Naive B cell (primary cell): ENCODE data around the gene XRCC1. TPM values are rescaled to one million over a fixed set of nuclear protein-coding genes. Genes with fewer than 3 reads are reported as not detected.

Source experiments
- ATAC-seq, 2 donors: fragments of 150-1000 bp; cut with Tn5 transposase; 2 replicates each; pipeline ENCODE4 v1.10.0; 2021; ENCODE audit warnings: low read depth in 2 of 2, mild to moderate bottlenecking in 2 of 2, moderate library complexity in 2 of 2
- DNase-seq: peaks from one replicate; pipeline ENCODE4 v3.0.0; 2022
- H3K27ac Mint-ChIP-seq, 6 donors: one replicate each; pipeline ENCODE4 v1.8.0; 2020 to 2022; ENCODE audit warnings: mild to moderate bottlenecking in 6 of 6, mixed read lengths in 6 of 6, moderate library complexity in 5 of 6, inconsistent platforms in 2 of 6
- H3K27me3 Mint-ChIP-seq, 3 donors: one replicate each; pipeline ENCODE4 v1.8.0; 2021 to 2022; ENCODE audit warnings: mixed read lengths in 3 of 3, mild to moderate bottlenecking in 1 of 3
- H3K36me3 Mint-ChIP-seq, 2 donors: one replicate each; pipeline ENCODE4 v1.8.0; 2020 to 2022; ENCODE audit warnings: mixed read lengths in 2 of 2, inconsistent platforms in 1 of 2, mild to moderate bottlenecking in 1 of 2
- H3K4me1 Mint-ChIP-seq, 3 donors: one replicate each; pipeline ENCODE4 v1.8.0; 2020 to 2022; ENCODE audit warnings: mixed read lengths in 3 of 3, inconsistent platforms in 1 of 3, mild to moderate bottlenecking in 1 of 3, moderate library complexity in 1 of 3
- H3K4me3 Mint-ChIP-seq, 8 donors: one replicate each; pipeline ENCODE4 v1.8.0; 2020 to 2022; ENCODE audit warnings: mild to moderate bottlenecking in 8 of 8, mixed read lengths in 8 of 8, moderate library complexity in 8 of 8, inconsistent platforms in 2 of 8
- H3K9me3 Mint-ChIP-seq, 7 donors: one replicate each; pipeline ENCODE4 v1.8.0; 2020 to 2022; ENCODE audit warnings: mixed read lengths in 7 of 7, mild to moderate bottlenecking in 5 of 7, inconsistent platforms in 2 of 7, moderate library complexity in 1 of 7
- polyA plus RNA-seq, 6 donors: library from polyadenylated mRNA; unstranded; fragments of 300-500 nt; fragmentation: Illumina TruSeq; gene quantifications; one replicate each; pipeline ENCODE4 v1.2.3, GENCODE V29; 2021; ENCODE audit warnings: low read depth in 6 of 6

The XRCC1 gene
- polyA plus RNA-seq, 6 donors from 2014 or later, result 24.4 to 32.4 (median 29.6) TPM

GRCh38 chr19:43507880-43508279 is 67.4 kb downstream of the XRCC1 start:
- no peak overlapping the region for H3K4me3 Mint-ChIP-seq
- no peaks in the 10 kb centered on the region for H3K9me3 Mint-ChIP-seq
- H3K4me1 Mint-ChIP-seq, result peaks cover 19 to 28% (median 27%) of the 10 kb centered on the region in 3 donors
- peaks cover 0 to 6% of the 10 kb centered on the region in 2 donors for H3K36me3 Mint-ChIP-seq
- H3K27ac Mint-ChIP-seq, result peak overlapping the region in 2 of 6 donors; percentile 52 to 88
- H3K27me3 Mint-ChIP-seq, result no peaks in the 10 kb centered on the region
- DNase-seq (no peak), ATAC-seq (no peak)

DNA sequence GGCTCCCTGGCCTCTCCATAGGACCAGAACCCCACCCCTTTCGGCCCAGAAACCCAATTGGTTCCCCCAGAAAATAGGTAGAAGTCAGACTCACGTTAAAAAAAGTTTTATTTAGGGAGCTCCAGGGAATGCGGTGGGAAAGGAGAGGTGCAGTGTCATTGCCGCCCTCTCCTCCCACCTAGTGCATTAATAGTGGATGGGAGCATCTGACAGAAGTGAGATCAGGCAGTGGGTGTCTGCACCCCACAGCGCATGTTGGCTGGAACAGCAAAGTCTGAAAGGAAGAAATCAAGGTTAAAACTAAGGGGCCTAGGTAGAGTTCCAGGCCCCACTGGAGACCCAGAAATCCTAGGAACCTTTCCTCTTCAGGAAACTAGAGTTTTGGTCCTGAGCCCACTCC is 68.7 kb downstream of the XRCC1 start:
- H3K27ac Mint-ChIP-seq, result no peak overlapping the region
- no peak for DNase-seq
- no peak for ATAC-seq
- H3K4me1 Mint-ChIP-seq, result peaks cover 21 to 38% (median 29%) of the 10 kb centered on the region in 3 donors
- H3K36me3 Mint-ChIP-seq, result peaks cover 0 to 6% of the 10 kb centered on the region in 2 donors
- H3K27me3 Mint-ChIP-seq, result no peaks in the 10 kb centered on the region
- no peaks in the 10 kb centered on the region for H3K9me3 Mint-ChIP-seq
- peak overlapping the region in 2 of 8 donors; percentile 15 to 25 for H3K4me3 Mint-ChIP-seq

GRCh38 chr19:43505941-43506340 is 69.4 kb downstream of the XRCC1 start:
- Mint-ChIP-seq H3K27me3 (no peaks in the 10 kb centered on the region), H3K4me3 (peak overlapping the region in 6 of 8 donors; percentile 16 to 95 (median 58)), H3K27ac (peak overlapping the region in 4 of 6 donors; percentile 22 to 90 (median 68)), H3K9me3 (no peaks in the 10 kb centered on the region), H3K36me3 (peaks cover 0 to 6% of the 10 kb centered on the region in 2 donors), H3K4me1 (peaks cover 22 to 41% (median 29%) of the 10 kb centered on the region in 3 donors)
- DNase-seq, result no peak
- no peak for ATAC-seq

DNA sequence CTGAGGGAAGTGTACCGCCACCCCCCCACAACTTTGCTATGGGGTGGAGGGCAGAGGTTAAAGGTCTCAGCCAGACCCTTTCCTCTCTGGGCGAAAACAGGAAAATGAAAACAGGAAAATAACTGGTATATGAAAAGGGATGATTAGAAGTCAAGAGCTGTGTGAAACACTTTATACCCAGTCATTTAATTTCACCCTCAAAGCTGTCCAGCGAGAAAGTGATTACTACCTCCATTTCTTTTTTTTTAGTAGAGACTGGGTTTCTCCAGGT is 70.2 kb downstream of the XRCC1 start:
- ATAC-seq (no peak), DNase-seq (no peak)
- Mint-ChIP-seq H3K27me3 (no peaks in the 10 kb centered on the region), H3K4me3 (peak overlapping the region; percentile 21 to 98 (median 80)), H3K36me3 (peaks cover 0 to 4% of the 10 kb centered on the region in 2 donors), H3K9me3 (no peaks in the 10 kb centered on the region), H3K4me1 (peaks cover 24 to 42% (median 29%) of the 10 kb centered on the region in 3 donors), H3K27ac (peak overlapping the region; percentile 58 to 90 (median 77))

GRCh38 chr19:43504426-43505185 is 70.7 kb downstream of the XRCC1 start, which contains the start of gene PHLDB3:
Gene PHLDB3, minus strand, starts transcription at chr19:43504746. Its CDS starts 628 bp downstream, at chr19:43504118.
- peak within 1 kb of the TSS; percentile 92 to 99 (median 94) for H3K4me3 Mint-ChIP-seq
- no peaks in the 10 kb centered on the region for H3K27me3 Mint-ChIP-seq
- peaks cover 20 to 38% (median 27%) of the 10 kb centered on the region in 3 donors for H3K4me1 Mint-ChIP-seq
- ATAC-seq (peak; percentile 29 to 36), DNase-seq (no peak)
- peaks cover 0 to 4% of the 10 kb centered on the region in 2 donors for H3K36me3 Mint-ChIP-seq
- H3K9me3 Mint-ChIP-seq, result no peaks in the 10 kb centered on the region
- peak within 1 kb of the TSS; percentile 85 to 99 (median 97) for H3K27ac Mint-ChIP-seq

DNA sequence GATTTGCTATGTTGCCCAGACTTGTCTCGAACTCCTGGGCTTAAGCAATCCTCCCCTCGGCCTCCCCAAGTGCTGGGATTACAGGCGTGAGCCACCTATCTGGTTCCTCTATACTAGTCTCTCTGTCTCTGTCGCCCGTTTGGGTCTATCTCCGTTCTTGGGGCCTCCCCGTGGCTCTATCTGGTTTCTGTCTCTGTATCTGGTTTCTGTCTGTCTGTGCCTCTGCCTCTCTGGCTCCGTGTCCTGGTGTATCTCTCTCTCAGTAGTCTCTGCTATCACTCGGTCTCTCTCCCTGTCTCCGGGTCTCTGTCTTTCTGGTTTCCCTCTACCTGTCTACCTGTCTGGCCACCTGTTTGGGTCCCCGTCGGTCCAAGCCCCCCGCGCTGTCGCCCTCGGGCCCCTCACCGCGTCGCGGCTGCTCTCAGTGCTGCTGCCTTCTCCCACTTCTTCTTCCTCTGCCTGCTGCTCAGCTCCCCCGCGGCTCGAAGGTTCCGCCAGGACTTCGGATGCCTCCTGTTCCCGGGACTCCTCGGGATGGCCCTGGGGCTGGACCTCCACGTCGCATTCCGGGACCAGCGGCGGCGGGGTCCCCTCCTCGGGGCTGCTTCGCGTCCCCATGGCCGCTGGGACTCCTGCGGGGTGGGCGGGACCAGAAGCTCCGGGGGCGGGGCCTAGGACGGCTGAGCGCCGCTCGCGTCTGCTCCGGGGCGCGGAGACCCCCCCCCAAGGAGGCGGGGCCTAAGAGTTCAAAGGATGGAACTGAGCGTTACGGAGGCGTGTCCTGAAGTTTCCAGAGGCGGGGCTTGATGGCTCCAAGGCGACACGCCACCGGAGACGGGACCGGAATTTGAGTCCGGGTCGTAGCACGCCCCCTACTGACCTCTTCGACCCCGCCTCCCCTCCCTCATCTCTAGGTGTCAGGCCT is 71.6 kb downstream of the XRCC1 start:
- DNase-seq (peak; percentile 95), ATAC-seq (peak; percentile 88 to 89)
- peak overlapping the region; percentile 85 to 99 (median 97) for H3K27ac Mint-ChIP-seq
- H3K36me3 Mint-ChIP-seq, result peaks cover 5 to 6% of the 10 kb centered on the region in 2 donors
- H3K4me3 Mint-ChIP-seq, result peak overlapping the region; percentile 92 to 99 (median 94)
- no peaks in the 10 kb centered on the region for H3K9me3 Mint-ChIP-seq
- H3K27me3 Mint-ChIP-seq, result no peaks in the 10 kb centered on the region
- H3K4me1 Mint-ChIP-seq, result peaks cover 23 to 44% (median 27%) of the 10 kb centered on the region in 3 donors

DNA sequence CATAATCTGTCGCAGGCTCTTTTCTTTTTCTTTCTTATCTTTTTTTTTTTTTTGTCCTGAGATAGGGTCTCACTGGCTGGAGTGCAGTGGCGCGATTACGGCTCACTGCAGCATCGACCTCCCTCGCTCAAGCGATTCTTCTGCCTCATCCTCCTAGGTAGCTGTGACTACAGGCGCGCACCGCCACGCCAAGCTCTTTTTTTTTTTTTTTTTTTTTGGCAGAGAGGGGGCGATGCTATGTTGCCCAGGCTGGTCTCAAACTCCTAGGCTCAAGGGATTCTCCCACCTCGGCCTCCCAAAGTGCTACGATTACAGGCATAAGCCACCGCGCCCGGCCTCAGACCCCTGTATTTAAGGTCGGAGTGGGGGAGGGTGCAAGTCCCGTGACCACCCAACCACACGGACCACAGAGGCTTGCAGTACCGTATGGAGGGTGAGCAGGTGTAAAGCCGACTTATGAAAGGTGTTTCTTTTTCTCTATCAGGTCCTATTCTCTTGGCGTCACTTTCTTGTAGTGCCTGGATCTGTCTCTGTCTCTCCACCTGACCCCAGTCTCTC is 72.8 kb downstream of the XRCC1 start:
- H3K27me3 Mint-ChIP-seq, result no peaks in the 10 kb centered on the region
- H3K4me3 Mint-ChIP-seq, result peak overlapping the region in 5 of 8 donors; percentile 94 to 99 (median 98)
- ATAC-seq (no peak), DNase-seq (no peak)
- peak overlapping the region in 3 of 6 donors; percentile 90 to 97 (median 97) for H3K27ac Mint-ChIP-seq
- peaks cover 23 to 52% (median 35%) of the 10 kb centered on the region in 3 donors for H3K4me1 Mint-ChIP-seq
- peaks cover 12% of the 10 kb centered on the region in 2 donors for H3K36me3 Mint-ChIP-seq
- no peaks in the 10 kb centered on the region for H3K9me3 Mint-ChIP-seq

DNA sequence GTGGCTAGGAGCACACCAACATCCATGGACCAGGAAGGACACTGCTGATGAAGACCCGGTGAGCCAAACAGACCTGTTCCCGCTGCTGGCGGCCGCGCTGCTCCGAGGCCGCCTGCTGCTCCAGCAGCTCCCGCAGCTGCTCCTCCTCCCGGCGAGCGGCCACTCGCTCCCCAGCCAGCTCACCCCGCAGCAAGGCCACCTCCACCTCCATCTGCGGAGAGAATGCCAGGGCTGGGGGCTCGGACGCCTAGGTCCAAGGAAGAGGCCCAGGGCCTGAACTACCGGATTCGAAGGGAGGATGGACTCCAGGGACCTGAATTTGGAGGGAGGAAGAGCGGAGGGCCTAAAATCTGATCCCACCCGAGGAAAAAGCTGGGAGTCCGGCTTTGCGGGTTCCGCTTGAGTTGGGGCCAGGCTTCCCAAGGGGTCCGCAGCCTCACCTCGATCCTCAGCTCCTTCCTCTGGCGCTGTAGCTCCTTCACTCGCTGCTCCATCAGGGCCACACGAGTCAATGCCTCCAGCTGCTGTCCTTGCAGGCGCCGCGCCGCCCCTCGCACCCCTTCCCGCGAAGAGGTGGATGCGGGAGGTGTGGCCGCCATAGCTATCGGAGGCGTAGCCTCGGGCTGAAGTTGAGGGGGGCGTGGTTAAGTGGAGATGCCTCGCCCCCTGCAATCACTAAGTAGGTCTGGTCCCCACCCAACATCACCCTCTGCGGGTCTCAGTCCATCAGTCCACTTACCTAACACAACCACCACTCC is 73.5 kb downstream of the XRCC1 start:
- Mint-ChIP-seq H3K36me3 (peaks cover 14 to 15% of the 10 kb centered on the region in 2 donors), H3K4me1 (peaks cover 23 to 52% (median 36%) of the 10 kb centered on the region in 3 donors), H3K4me3 (peak overlapping the region in 1 of 8 donors; percentile 95), H3K27ac (no peak overlapping the region), H3K27me3 (no peaks in the 10 kb centered on the region), H3K9me3 (no peaks in the 10 kb centered on the region)
- ATAC-seq, result no peak
- DNase-seq, result no peak

DNA sequence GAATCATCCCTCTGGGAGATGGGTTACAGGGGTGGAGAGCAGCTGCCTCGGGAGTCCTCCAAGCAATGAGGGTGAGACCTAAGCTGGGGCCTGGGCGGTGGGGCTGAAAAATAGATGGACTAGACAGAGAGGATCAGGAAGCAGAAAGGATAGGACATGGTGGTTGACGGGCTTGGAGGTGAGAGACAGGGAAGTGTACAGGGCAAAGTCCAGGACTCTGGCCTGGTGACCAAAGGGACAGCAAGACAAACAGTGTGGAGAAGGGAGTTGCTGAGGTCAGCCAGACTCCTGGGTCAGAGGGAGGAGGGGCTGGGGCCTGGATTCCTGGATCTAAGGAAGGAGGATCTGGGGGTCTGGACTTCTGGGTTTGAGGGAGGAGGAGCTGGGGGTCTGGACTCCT is 76.3 kb downstream of the XRCC1 start:
- peaks cover 16 to 34% of the 10 kb centered on the region in 2 donors for H3K36me3 Mint-ChIP-seq
- DNase-seq, result no peak
- H3K27me3 Mint-ChIP-seq, result no peaks in the 10 kb centered on the region
- H3K27ac Mint-ChIP-seq, result peak overlapping the region in 5 of 6 donors; percentile 16 to 80 (median 56)
- peak overlapping the region in 1 of 8 donors; percentile 68 for H3K4me3 Mint-ChIP-seq
- no peak for ATAC-seq
- no peaks in the 10 kb centered on the region for H3K9me3 Mint-ChIP-seq
- peaks cover 13 to 42% (median 36%) of the 10 kb centered on the region in 3 donors for H3K4me1 Mint-ChIP-seq

DNA sequence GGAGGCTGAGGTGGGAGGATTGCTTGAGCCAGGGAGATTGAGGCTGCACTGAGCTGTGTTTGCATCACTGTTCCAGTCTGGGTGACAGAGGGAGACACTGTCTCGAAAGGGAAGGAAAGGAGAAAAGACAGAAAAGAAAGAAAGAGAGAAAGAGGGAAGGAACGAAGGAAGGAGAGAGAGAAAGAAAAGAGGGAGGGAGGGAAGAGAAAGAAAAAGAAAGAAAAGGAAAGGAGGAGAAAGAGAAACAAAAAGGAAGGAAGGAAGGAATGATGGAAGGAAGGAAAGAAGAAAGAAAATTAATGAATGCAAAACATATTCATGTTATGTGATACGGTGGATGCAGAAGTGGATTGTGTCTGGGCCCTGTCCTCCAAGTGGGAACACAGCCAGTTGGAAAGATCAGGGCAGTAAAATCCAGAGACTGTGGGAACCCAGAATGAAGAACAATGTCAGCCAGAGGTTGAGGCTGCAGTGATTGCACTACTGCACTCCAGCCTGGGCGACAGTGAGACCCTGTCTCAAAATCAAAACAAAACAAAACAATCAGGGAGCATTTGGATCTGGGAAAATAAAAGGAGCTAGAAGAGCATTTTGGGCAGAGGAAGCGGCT is 77.0 kb downstream of the XRCC1 start:
- H3K4me1 Mint-ChIP-seq, result peaks cover 6 to 37% (median 32%) of the 10 kb centered on the region in 3 donors
- peak overlapping the region in 2 of 6 donors; percentile 75 to 79 for H3K27ac Mint-ChIP-seq
- H3K36me3 Mint-ChIP-seq, result peaks cover 16 to 34% of the 10 kb centered on the region in 2 donors
- no peaks in the 10 kb centered on the region for H3K9me3 Mint-ChIP-seq
- ATAC-seq (no peak), DNase-seq (no peak)
- peak overlapping the region in 4 of 8 donors; percentile 56 to 86 (median 74) for H3K4me3 Mint-ChIP-seq
- no peaks in the 10 kb centered on the region for H3K27me3 Mint-ChIP-seq

GRCh38 chr19:43496960-43497359 is 78.4 kb downstream of the XRCC1 start:
- H3K27me3 Mint-ChIP-seq, result no peaks in the 10 kb centered on the region
- H3K36me3 Mint-ChIP-seq, result peaks cover 16 to 34% of the 10 kb centered on the region in 2 donors
- H3K27ac Mint-ChIP-seq, result no peak overlapping the region
- no peaks in the 10 kb centered on the region for H3K9me3 Mint-ChIP-seq
- no peak overlapping the region for H3K4me3 Mint-ChIP-seq
- H3K4me1 Mint-ChIP-seq, result peaks cover 0 to 25% (median 23%) of the 10 kb centered on the region in 3 donors
- ATAC-seq (no peak), DNase-seq (no peak)

DNA sequence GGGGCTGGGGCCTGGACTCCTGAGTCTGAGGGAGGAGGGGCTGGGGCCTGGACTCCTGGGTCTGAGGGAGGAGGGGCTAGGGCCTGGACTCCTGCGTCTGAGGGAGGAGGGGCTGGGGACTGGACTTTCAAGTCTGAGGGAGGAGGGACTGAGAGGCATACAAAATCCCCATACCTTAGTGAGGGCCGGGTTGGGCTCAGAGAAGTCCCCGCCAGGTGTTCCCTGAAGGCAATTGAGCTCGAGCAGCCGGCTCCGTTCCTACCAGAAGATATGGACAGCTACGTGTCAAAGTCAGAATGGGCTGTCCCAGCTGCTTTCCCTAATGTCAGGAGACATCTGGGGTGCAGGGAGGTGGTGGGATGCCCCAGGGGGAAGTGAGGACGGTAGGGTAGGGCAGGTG is 80.2 kb downstream of the XRCC1 start:
- no peaks in the 10 kb centered on the region for H3K9me3 Mint-ChIP-seq
- peaks cover 12 to 34% of the 10 kb centered on the region in 2 donors for H3K36me3 Mint-ChIP-seq
- ATAC-seq (no peak), DNase-seq (no peak)
- no peak overlapping the region for H3K27ac Mint-ChIP-seq
- no peaks in the 10 kb centered on the region for H3K27me3 Mint-ChIP-seq
- H3K4me3 Mint-ChIP-seq, result no peak overlapping the region
- H3K4me1 Mint-ChIP-seq, result peaks cover 0 to 26% (median 23%) of the 10 kb centered on the region in 3 donors
